Hepatocyte (in vitro differentiated cells): ENCODE data around the gene CMKLR1. TPM values are rescaled to one million over a fixed set of nuclear protein-coding genes. Genes with fewer than 3 reads are reported as not detected.

ENCODE experiments used
- DNase-seq: peaks from one replicate; pipeline ENCODE4 v3.0.0-alpha.2; 2016; ENCODE audit warnings: low spot score
- H2AFZ ChIP-seq: fragments of 200-600 bp; sonication (generic); 2 replicates; pipeline ENCODE4 v1.6.0; 2016; ENCODE audit warnings: antibody characterized with exemption, mild to moderate bottlenecking
- H3K27ac ChIP-seq: fragments of 200-600 bp; sonication (generic); 2 replicates; pipeline ENCODE4 v1.5.1; 2016; ENCODE audit warnings: mild to moderate bottlenecking
- H3K27me3 ChIP-seq: fragments of 200-600 bp; sonication (generic); 2 replicates; pipeline ENCODE4 v1.6.1; 2016
- H3K36me3 ChIP-seq: fragments of 200-600 bp; sonication (generic); replicated peaks from 2 replicates; pipeline ENCODE4 v1.5.1; 2016; ENCODE audit warnings: low read depth; ENCODE audit not compliant: insufficient read depth
- H3K4me1 ChIP-seq: fragments of 200-600 bp; sonication (generic); 2 replicates; pipeline ENCODE4 v1.5.1; 2016; ENCODE audit warnings: mild to moderate bottlenecking, moderate library complexity; ENCODE audit not compliant: insufficient read depth
- H3K4me2 ChIP-seq: fragments of 200-600 bp; sonication (generic); 2 replicates; pipeline ENCODE4 v1.6.0; 2016
- H3K4me3 ChIP-seq: fragments of 200-600 bp; sonication (generic); 2 replicates; pipeline ENCODE4 v1.5.1; 2016; ENCODE audit warnings: mild to moderate bottlenecking
- H3K79me2 ChIP-seq: fragments of 200-600 bp; sonication (generic); 2 replicates; pipeline ENCODE4 v1.6.0; 2017; ENCODE audit warnings: mild to moderate bottlenecking
- H3K9me2 ChIP-seq: fragments of 200-600 bp; sonication (generic); replicated peaks from 2 replicates; pipeline ENCODE4 v1.6.0; 2017; ENCODE audit warnings: mild to moderate bottlenecking; ENCODE audit not compliant: insufficient read depth
- H3K9me3 ChIP-seq: fragments of 200-600 bp; sonication (generic); 2 replicates; pipeline ENCODE4 v1.5.1; 2016; ENCODE audit warnings: low read depth, mild to moderate bottlenecking
- H4K20me1 ChIP-seq: fragments of 200-600 bp; sonication (generic); 2 replicates; pipeline ENCODE4 v1.6.0; 2016; ENCODE audit warnings: mild to moderate bottlenecking; ENCODE audit not compliant: insufficient read depth, poor library complexity, severe bottlenecking
- EZH2 ChIP-seq: fragments of 200-600 bp; sonication (generic); IDR thresholded peaks from 2 replicates; pipeline ENCODE4 v1.6.1; 2016; ENCODE audit warnings: antibody characterized with exemption, mild to moderate bottlenecking, borderline replicate concordance
- EZH2phosphoT487 ChIP-seq: fragments of 200-600 bp; sonication (generic); IDR thresholded peaks from one replicate; pipeline ENCODE4 v1.6.1; 2018; ENCODE audit warnings: antibody characterized with exemption, mild to moderate bottlenecking, low read depth, moderate library complexity; ENCODE audit not compliant: unreplicated experiment, severe bottlenecking
- WGBS: methylation state at CpG from one replicate; pipeline ENCODE4 v1.1.6; 2016; ENCODE audit warnings: low lambda C conversion rate; ENCODE audit errors: missing lambda C conversion rate; 5-methylcytosine and 5-hydroxymethylcytosine counted together
- polyA plus RNA-seq: library from polyadenylated mRNA; unstranded; fragments of >200 nt; fragmentation: Nextera tagmentation; extraction: Ambion mirVana; gene quantifications from 2 replicates; pipeline ENCODE4 v1.2.1, GENCODE V29; 2016
- total RNA-seq: library from RNA; depleted of rRNA; stranded (reverse); fragments of >200 nt; gene quantifications from 2 replicates; pipeline ENCODE4 v1.2.3, GENCODE V29; 2014
- TF ChIP-seq, protein P1 (sequence below): fragments of 200-600 bp; sonication (generic); IDR thresholded peaks from 2 replicates; pipeline ENCODE4 v1.5.1; 2016; ENCODE audit warnings: antibody characterized with exemption, mild to moderate bottlenecking; ENCODE audit not compliant: poor library complexity

CMKLR1 gene
- total and polyA plus RNA-seq, 2 experiments from 2014 or later = 2.2 to 3.1 TPM

DNA sequence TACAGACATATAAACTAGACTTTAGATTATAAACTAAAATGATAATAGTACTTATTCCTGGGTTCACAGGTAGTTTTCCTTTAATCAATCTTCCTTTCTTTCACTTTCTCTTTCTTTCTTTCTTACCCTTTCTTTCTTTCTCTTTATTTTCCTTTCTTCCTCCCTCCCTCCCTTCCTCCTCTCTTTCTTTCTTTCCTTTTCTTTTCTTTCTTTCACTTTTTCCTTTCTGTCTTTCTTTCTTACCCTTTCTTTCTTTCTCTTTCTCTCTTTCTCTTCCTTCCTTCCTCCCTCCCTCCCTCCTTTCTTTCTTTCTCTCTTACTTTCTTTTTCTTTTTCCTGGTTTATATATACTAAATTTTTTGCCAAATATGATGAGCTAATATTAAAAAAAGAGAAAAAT, 61.5 kb downstream of the CMKLR1 start:
- H3K79me2 ChIP-seq = no peaks in the 10 kb centered on the region
- no peaks in the 10 kb centered on the region for H3K9me2 ChIP-seq
- no peaks in the 10 kb centered on the region for H3K9me3 ChIP-seq
- H3K4me2 ChIP-seq = no peak overlapping the region
- no peak for DNase-seq
- no peak overlapping the region for H3K4me3 ChIP-seq
- H3K36me3 ChIP-seq = no peaks in the 10 kb centered on the region
- TF ChIP-seq EZH2 (no peak), EZH2phosphoT487 (no peak)
- TF ChIP-seq, protein P1, sequence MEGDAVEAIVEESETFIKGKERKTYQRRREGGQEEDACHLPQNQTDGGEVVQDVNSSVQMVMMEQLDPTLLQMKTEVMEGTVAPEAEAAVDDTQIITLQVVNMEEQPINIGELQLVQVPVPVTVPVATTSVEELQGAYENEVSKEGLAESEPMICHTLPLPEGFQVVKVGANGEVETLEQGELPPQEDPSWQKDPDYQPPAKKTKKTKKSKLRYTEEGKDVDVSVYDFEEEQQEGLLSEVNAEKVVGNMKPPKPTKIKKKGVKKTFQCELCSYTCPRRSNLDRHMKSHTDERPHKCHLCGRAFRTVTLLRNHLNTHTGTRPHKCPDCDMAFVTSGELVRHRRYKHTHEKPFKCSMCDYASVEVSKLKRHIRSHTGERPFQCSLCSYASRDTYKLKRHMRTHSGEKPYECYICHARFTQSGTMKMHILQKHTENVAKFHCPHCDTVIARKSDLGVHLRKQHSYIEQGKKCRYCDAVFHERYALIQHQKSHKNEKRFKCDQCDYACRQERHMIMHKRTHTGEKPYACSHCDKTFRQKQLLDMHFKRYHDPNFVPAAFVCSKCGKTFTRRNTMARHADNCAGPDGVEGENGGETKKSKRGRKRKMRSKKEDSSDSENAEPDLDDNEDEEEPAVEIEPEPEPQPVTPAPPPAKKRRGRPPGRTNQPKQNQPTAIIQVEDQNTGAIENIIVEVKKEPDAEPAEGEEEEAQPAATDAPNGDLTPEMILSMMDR = no peak
- no peaks in the 10 kb centered on the region for H3K4me1 ChIP-seq
- H4K20me1 ChIP-seq = no peaks in the 10 kb centered on the region
- no peak overlapping the region for H3K27ac ChIP-seq
- H3K27me3 ChIP-seq = peaks cover 5% of the 10 kb centered on the region
- no peak overlapping the region for H2AFZ ChIP-seq

- Histone ChIP-seq H2AFZ (no peak overlapping the region), H4K20me1 (no peaks in the 10 kb centered on the region), H3K27ac (no peak overlapping the region), H3K9me3 (no peaks in the 10 kb centered on the region), H3K4me2 (no peak overlapping the region), H3K4me3 (no peak overlapping the region), H3K4me1 (no peaks in the 10 kb centered on the region), H3K27me3 (no peaks in the 10 kb centered on the region), H3K79me2 (no peaks in the 10 kb centered on the region), H3K9me2 (no peaks in the 10 kb centered on the region), H3K36me3 (no peaks in the 10 kb centered on the region)
- WGBS = 61% methylated on average over 2 of the region's 2 CpGs
- TF ChIP-seq, protein P1 = no peak
- no peak for TF ChIP-seq EZH2
- no peak for TF ChIP-seq EZH2phosphoT487
- no peak for DNase-seq
Measured at GRCh38 chr12:108273217-108273616, 65.9 kb downstream of the CMKLR1 start.

GRCh38 chr12:108271951-108272872, 66.9 kb downstream of the CMKLR1 start:
- 49% methylated on average over 6 of the region's 6 CpGs for WGBS
- TF ChIP-seq EZH2phosphoT487 (no peak), EZH2 (no peak)
- TF ChIP-seq, protein P1 = no peak

More at GRCh38 chr12:108271951-108272872, 66.9 kb downstream of the CMKLR1 start:
- Histone ChIP-seq H3K79me2 (no peaks in the 10 kb centered on the region), H2AFZ (no peak overlapping the region), H3K4me3 (no peak overlapping the region), H3K36me3 (no peaks in the 10 kb centered on the region), H4K20me1 (no peaks in the 10 kb centered on the region), H3K27me3 (no peaks in the 10 kb centered on the region), H3K9me3 (no peaks in the 10 kb centered on the region), H3K9me2 (no peaks in the 10 kb centered on the region), H3K4me2 (no peak overlapping the region), H3K27ac (no peak overlapping the region), H3K4me1 (no peaks in the 10 kb centered on the region)
- no peak for DNase-seq
